ENCODE measurements around the gene GRB14.
"Not testable (repeated sequence)": the region's sequence is repeated elsewhere in the genome, so short reads cannot be mapped to it uniquely, and the experiment has no call there.

Gene GRB14

DNA sequence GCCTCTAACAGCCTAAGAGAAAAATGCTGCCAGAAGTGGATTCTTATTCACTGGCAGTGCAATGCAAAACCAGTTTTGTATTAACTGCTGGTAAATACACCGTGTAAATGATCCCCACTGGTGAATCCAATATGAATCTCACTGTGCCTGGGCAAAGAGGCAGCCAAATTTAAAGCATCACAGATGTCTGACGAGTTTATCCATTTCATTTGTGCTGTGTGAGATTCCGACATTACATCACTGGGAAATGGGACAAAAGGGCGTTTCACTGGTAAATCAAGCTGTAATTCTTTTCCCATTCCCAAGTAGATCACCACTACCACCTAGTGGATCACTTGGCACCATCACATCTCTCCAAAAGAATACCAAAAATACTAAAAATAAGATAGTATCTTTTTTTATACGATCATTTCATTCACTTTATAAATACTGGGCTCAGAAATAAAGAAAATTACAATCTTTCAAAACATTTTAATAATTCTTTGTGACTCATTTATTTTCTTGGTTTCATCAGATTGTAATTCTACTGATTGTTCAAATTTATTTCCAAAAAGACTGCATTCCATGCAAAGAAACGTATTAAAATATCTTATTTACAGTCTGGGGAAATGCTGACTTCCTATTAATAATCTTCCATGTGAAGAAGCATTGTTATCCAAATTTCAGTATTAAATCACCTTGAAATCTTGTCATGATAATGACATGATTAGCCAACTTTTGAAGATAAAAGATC lies 125.6 kb downstream of the GRB14 start:
- DNase-seq (ENCODE audit: low read depth in 2 of 2): no peak

DNA sequence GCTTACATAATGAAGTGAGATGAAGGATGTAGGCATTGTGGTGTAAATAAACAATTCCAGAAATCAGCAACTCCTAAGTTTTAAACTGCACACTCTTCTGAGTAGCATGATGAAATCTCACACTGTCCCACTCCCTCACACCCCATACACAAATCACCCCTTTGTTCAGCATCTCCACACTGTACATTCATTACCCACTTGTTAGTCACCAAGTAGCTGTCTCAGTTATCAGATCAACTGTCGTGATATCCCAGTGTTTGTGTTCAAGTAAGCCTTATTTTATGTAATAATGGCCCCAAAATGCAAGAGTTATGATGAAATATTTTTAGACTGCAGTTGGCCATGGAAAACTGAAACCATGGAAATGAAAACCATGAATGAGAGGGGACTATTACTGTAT lies 135.7 kb downstream of the GRB14 start:
- no peak for DNase-seq (ENCODE audit: low read depth in 2 of 2)

- no peak for DNase-seq (ENCODE audit: low read depth in 2 of 2)
Measured at GRCh38 chr2:164479460-164479859, 141.8 kb downstream of the GRB14 start.

DNA sequence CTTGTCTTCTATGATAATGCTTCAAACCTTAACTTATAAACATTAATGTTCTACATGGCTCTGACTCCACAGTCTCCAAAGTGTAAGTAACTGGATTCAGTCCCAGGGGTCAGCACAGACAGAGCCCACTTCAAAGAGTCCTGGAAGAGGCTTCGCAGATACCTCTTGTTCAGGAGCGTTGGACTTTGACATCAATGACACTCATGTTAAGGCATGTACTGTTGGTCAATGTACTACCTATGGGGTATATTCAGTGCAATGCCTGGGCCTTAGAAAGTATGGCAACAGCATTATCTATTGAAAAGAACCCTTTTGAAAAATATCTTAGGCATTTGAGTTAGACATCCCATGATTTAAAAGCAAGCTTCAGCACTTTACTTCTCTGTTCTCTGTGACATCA lies 143.1 kb downstream of the GRB14 start:
- DNase-seq (ENCODE audit: low read depth in 2 of 2): no peak

- DNase-seq (ENCODE audit: low read depth in 2 of 2): no peak
Measured at GRCh38 chr2:164474873-164475272, 146.4 kb downstream of the GRB14 start.

DNA sequence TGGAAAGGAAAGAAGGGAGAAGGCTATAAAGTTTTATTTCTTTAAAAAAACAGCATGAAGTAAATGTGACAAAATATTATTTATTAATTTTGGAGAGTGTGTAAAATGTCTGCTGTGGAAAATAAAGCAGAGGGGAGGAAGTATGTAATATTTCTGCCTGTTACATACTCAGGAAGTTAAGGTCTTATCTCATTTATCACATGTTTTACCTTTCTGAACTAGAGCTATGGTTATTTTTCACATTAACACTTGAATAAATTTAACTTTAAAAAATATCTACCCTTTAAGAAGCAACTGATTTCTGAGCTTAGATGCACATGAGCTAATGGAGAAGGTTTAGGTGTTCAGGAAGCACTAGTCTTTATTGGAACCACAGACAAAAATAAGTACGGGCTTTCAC lies 148.3 kb downstream of the GRB14 start:
- no peak for DNase-seq (ENCODE audit: low read depth in 2 of 2)

GRCh38 chr2:164465047-164465446 lies 156.2 kb downstream of the GRB14 start:
- DNase-seq (ENCODE audit: low read depth in 2 of 2): not testable (repeated sequence)

- no peak for DNase-seq (ENCODE audit: low read depth in 2 of 2)
Measured at GRCh38 chr2:164464376-164464775, 156.9 kb downstream of the GRB14 start.

GRCh38 chr2:164458792-164459191 lies 162.5 kb downstream of the GRB14 start:
- DNase-seq (ENCODE audit: low read depth in 2 of 2): no peak

DNA sequence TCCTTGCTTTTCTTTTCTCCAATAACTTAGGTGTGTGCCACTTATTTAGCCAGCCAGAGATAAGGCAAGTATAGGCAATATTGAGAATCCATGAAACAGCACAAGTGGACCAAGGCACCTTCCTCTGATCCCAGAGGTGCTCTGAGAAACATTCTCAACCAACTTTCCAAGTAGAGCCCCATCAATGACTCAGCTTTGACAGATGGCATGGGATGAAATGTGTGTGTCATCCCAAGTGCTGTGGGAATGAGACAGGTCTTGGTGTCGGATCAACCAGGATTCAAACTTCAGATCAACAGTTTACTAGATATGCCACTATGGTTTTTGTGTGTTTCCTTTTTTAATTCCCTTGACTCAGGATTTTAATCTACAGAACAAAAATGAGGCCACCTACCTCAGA lies 164.0 kb downstream of the GRB14 start:
- no peak for DNase-seq (ENCODE audit: low read depth in 2 of 2)

GRCh38 chr2:164456619-164457018 lies 164.7 kb downstream of the GRB14 start:
- no peak for DNase-seq (ENCODE audit: low read depth in 2 of 2)

- no peak for DNase-seq (ENCODE audit: low read depth in 2 of 2)
Measured at GRCh38 chr2:164453656-164454305, 167.5 kb downstream of the GRB14 start.

DNA sequence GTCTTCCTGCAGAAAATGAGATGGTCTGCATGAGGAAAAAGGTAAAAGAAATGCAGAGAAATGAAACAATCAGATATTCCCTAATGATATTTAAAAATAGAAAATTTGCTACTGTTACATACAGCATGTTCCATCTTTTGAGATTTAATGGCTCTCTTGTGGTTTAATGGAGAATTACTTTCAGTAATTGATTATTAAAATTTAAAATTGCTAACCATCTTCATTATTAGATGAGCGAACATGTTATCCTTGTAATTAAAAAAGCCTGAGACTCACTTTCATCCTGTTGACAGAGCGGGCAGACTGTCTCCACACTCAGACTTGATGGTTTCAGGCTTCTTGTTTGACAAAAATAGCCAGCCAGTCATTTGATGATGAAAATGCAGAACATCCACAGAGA lies 171.0 kb downstream of the GRB14 start:
- DNase-seq (ENCODE audit: low read depth in 2 of 2): no peak

DNA sequence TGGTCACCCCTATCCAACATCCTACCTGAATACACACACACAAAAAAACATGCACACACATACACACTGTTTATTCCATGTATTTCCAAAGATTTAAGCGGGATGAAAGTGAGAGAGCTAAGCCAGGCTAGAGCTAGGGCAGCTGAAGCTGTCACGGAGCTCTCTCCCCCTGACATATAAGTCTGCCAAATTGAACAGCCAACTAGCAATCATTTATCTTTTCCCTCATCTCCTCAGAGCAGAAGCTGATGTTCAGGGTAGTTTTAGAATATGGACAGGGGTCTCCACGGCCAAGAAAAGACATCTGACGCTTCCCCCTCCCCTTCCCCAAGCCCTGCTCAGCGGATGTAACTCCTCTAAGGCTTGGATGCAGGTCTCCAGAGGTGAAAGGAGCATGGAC lies 171.6 kb downstream of the GRB14 start:
- no peak for DNase-seq (ENCODE audit: low read depth in 2 of 2)

- DNase-seq (ENCODE audit: low read depth in 2 of 2): no peak
Measured at GRCh38 chr2:164447660-164448059, 173.6 kb downstream of the GRB14 start.
